Muscle layer of colon (tissue), 2 donors: ENCODE measurements around the gene MYLK.
A peak's percentile ranks its signal among the peaks of the same experiment; 100 is the strongest.
"Not testable (repeated sequence)": the region's sequence is repeated elsewhere in the genome, so short reads cannot be mapped to it uniquely, and the experiment has no call there.

Source experiments
- H3K27ac ChIP-seq: one replicate; pipeline ENCODE4 v1.7.0; 2013; ENCODE audit warnings: low read depth, mild to moderate bottlenecking, low read length, moderate library complexity
- H3K27me3 ChIP-seq, 2 donors: one replicate each; pipeline ENCODE4 v1.7.0; 2013; ENCODE audit warnings: low read length in 2 of 2, mild to moderate bottlenecking in 2 of 2; ENCODE audit not compliant: insufficient read depth in 2 of 2, control insufficient read depth in 1 of 2
- H3K36me3 ChIP-seq: one replicate; pipeline ENCODE4 v1.7.0; 2013; ENCODE audit warnings: mild to moderate bottlenecking, low read length; ENCODE audit not compliant: insufficient read depth
- H3K4me1 ChIP-seq: one replicate; pipeline ENCODE4 v1.7.0; 2013; ENCODE audit warnings: mild to moderate bottlenecking, low read length; ENCODE audit not compliant: insufficient read depth
- H3K4me3 ChIP-seq, 2 donors: one replicate each; pipeline ENCODE4 v1.7.0; 2013; ENCODE audit warnings: low read length in 2 of 2, low read depth in 1 of 2, mild to moderate bottlenecking in 1 of 2, moderate library complexity in 1 of 2
- H3K9ac ChIP-seq: one replicate; pipeline ENCODE4 v1.7.0; 2013; ENCODE audit warnings: low read length
- H3K9me3 ChIP-seq: one replicate; pipeline ENCODE4 v1.7.0; 2013; ENCODE audit warnings: mild to moderate bottlenecking, low read length
- donor health status: abdominal sarcoma.
- donor health status: Adenocarcinoma of cecum.

The MYLK gene

GRCh38 chr3:123718108-123718507 lies 166.0 kb downstream of the MYLK start:
- no peaks in the 10 kb centered on the region for H3K27me3 ChIP-seq
- H3K4me3 ChIP-seq: no peak overlapping the region
- peak overlapping the region; percentile 12 for H3K27ac ChIP-seq
- no peaks in the 10 kb centered on the region for H3K36me3 ChIP-seq
- peaks cover 43% of the 10 kb centered on the region for H3K4me1 ChIP-seq
- H3K9me3 ChIP-seq: no peaks in the 10 kb centered on the region
- no peak overlapping the region for H3K9ac ChIP-seq

- H3K9ac ChIP-seq, H3K9me3 ChIP-seq, H3K4me3 ChIP-seq, H3K27me3 ChIP-seq, H3K36me3 ChIP-seq, H3K27ac ChIP-seq: not testable (repeated sequence)
- peaks cover 37% of the 10 kb centered on the region for H3K4me1 ChIP-seq
Observed at GRCh38 chr3:123717451-123717850, 166.7 kb downstream of the MYLK start.

GRCh38 chr3:123716411-123716810 lies 167.7 kb downstream of the MYLK start:
- Histone ChIP-seq H3K4me1 (peaks cover 30% of the 10 kb centered on the region), H3K27ac (no peak overlapping the region), H3K9me3 (no peaks in the 10 kb centered on the region), H3K9ac (no peak overlapping the region), H3K4me3 (no peak overlapping the region), H3K27me3 (no peaks in the 10 kb centered on the region), H3K36me3 (no peaks in the 10 kb centered on the region)

- no peak overlapping the region for H3K27ac ChIP-seq
- no peak overlapping the region for H3K4me3 ChIP-seq
- H3K4me1 ChIP-seq: peaks cover under 1% of the 10 kb centered on the region
Observed at GRCh38 chr3:123713211-123713610, 170.9 kb downstream of the MYLK start.

GRCh38 chr3:123712077-123712860 lies 171.9 kb downstream of the MYLK start:
- H3K36me3 ChIP-seq: no peaks in the 10 kb centered on the region
- H3K27me3 ChIP-seq: no peaks in the 10 kb centered on the region
- no peak overlapping the region for H3K27ac ChIP-seq
- H3K4me3 ChIP-seq: no peak overlapping the region
- H3K4me1 ChIP-seq: no peaks in the 10 kb centered on the region
- H3K9me3 ChIP-seq: no peaks in the 10 kb centered on the region
- no peak overlapping the region for H3K9ac ChIP-seq

More at GRCh38 chr3:123713211-123713610, 170.9 kb downstream of the MYLK start:
- Histone ChIP-seq H3K9me3 (no peaks in the 10 kb centered on the region), H3K9ac (no peak overlapping the region), H3K27me3 (no peaks in the 10 kb centered on the region), H3K36me3 (no peaks in the 10 kb centered on the region)

- H3K36me3 ChIP-seq: no peaks in the 10 kb centered on the region
- H3K4me3 ChIP-seq: no peak overlapping the region
- H3K27ac ChIP-seq: no peak overlapping the region
- H3K9me3 ChIP-seq: no peaks in the 10 kb centered on the region
- H3K27me3 ChIP-seq: no peaks in the 10 kb centered on the region
- no peak overlapping the region for H3K9ac ChIP-seq
- H3K4me1 ChIP-seq: no peaks in the 10 kb centered on the region
Observed at GRCh38 chr3:123711356-123711755, 172.8 kb downstream of the MYLK start.

GRCh38 chr3:123708531-123708930 lies 175.6 kb downstream of the MYLK start:
- Histone ChIP-seq H3K27me3 (no peaks in the 10 kb centered on the region), H3K4me1 (peaks cover 21% of the 10 kb centered on the region), H3K9ac (no peak overlapping the region), H3K4me3 (no peak overlapping the region), H3K27ac (no peak overlapping the region), H3K36me3 (no peaks in the 10 kb centered on the region), H3K9me3 (no peaks in the 10 kb centered on the region)

GRCh38 chr3:123707641-123708040 lies 176.5 kb downstream of the MYLK start:
- H3K4me3 ChIP-seq, H3K9ac ChIP-seq, H3K27ac ChIP-seq, H3K36me3 ChIP-seq, H3K9me3 ChIP-seq, H3K27me3 ChIP-seq: not testable (repeated sequence)
- H3K4me1 ChIP-seq: peaks cover 29% of the 10 kb centered on the region

- H3K4me1 ChIP-seq: peaks cover 35% of the 10 kb centered on the region
- H3K36me3 ChIP-seq: no peaks in the 10 kb centered on the region
- no peak overlapping the region for H3K4me3 ChIP-seq
- no peak overlapping the region for H3K9ac ChIP-seq
- H3K27ac ChIP-seq: no peak overlapping the region
- H3K27me3 ChIP-seq: no peaks in the 10 kb centered on the region
- H3K9me3 ChIP-seq: no peaks in the 10 kb centered on the region
Observed at GRCh38 chr3:123706871-123707270, 177.3 kb downstream of the MYLK start.

- Histone ChIP-seq H3K9ac (no peak overlapping the region), H3K27ac (peak overlapping the region; percentile 60), H3K36me3 (no peaks in the 10 kb centered on the region), H3K4me1 (peaks cover 37% of the 10 kb centered on the region), H3K9me3 (no peaks in the 10 kb centered on the region), H3K4me3 (no peak overlapping the region), H3K27me3 (no peaks in the 10 kb centered on the region)
Observed at GRCh38 chr3:123705488-123706285, 178.4 kb downstream of the MYLK start.

GRCh38 chr3:123703663-123704062 lies 180.5 kb downstream of the MYLK start:
- not testable (repeated sequence) for H3K27me3 ChIP-seq, H3K4me3 ChIP-seq, H3K9me3 ChIP-seq, H3K9ac ChIP-seq, H3K36me3 ChIP-seq
- Histone ChIP-seq H3K4me1 (peaks cover 37% of the 10 kb centered on the region), H3K27ac (peak overlapping the region; percentile 90)
